Upper lobe of right lung (tissue), 1 donor: ENCODE data around the gene S100A16. TPM values are rescaled to one million over a fixed set of nuclear protein-coding genes. Genes with fewer than 3 reads are reported as not detected.
A peak's percentile ranks its signal among the peaks of the same experiment; 100 is the strongest.

Experiments
- ATAC-seq: fragments of 200-7000 bp; cut with Tn5 transposase; one replicate; pipeline ENCODE4 v1.9.1; 2020; ENCODE audit warnings: mild to moderate bottlenecking, moderate library complexity
- DNase-seq: peaks from one replicate; pipeline ENCODE4 v3.0.0-alpha.2; 2020
- H3K27ac ChIP-seq: fragments of 200-600 bp; one replicate; pipeline ENCODE4 v1.8.0; 2022
- H3K27me3 ChIP-seq: fragments of 200-600 bp; one replicate; pipeline ENCODE4 v1.8.0; 2022; ENCODE audit warnings: mild to moderate bottlenecking
- H3K36me3 ChIP-seq: fragments of 200-600 bp; one replicate; pipeline ENCODE4 v1.8.0; 2022
- H3K4me1 ChIP-seq: fragments of 200-600 bp; one replicate; pipeline ENCODE4 v1.8.0; 2022
- H3K4me3 ChIP-seq: fragments of 200-600 bp; one replicate; pipeline ENCODE4 v1.8.0; 2022; ENCODE audit warnings: mild to moderate bottlenecking
- H3K9me3 ChIP-seq: fragments of 200-600 bp; one replicate; pipeline ENCODE4 v1.8.0; 2022
- intact Hi-C: fragments of 100-400 bp; cut with DNase I; formaldehyde crosslinking; loops from one replicate; pipeline ENCODE4 v1.11.0; 2022
- total RNA-seq: library from RNA; stranded (reverse); fragmentation: NEBNext Ultra II Directional; extraction: Animal tissue kit (Norgen Biotek cat#: 25700); gene quantifications from one replicate; pipeline ENCODE4 v1.2.1, GENCODE V29; 2021
- TF ChIP-seq, protein P1 (sequence below): fragments of 200-600 bp; IDR thresholded peaks from one replicate; pipeline ENCODE4 v1.8.0; 2022; ENCODE audit warnings: antibody characterized with exemption
- donor health status: DM: no; HTN: yes; CAD: no; lungs with severe emphysema.

S100A16 gene
- total RNA-seq, 1 donor from 2014 or later: 69.6 TPM

DNA sequence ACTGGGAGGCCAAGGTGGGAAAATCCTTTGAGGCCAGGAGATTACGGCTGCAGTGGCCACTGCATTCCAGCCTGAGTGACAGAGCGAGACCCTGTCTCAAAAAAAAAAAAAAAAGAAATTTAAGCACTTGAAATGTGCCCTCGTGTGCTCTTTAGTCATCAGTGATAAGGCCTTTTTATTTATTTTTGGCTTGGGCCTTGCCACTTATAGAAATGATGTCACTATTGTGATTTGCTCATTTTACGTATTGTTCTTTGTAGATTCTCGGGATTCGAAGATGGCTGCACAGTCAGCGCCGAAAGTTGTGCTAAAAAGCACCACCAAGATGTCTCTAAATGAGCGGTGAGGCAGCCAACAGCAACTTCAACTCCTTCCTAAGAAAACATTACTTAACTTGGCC lies 23.4 kb upstream of the S100A16 start:
- TF ChIP-seq, protein P1, sequence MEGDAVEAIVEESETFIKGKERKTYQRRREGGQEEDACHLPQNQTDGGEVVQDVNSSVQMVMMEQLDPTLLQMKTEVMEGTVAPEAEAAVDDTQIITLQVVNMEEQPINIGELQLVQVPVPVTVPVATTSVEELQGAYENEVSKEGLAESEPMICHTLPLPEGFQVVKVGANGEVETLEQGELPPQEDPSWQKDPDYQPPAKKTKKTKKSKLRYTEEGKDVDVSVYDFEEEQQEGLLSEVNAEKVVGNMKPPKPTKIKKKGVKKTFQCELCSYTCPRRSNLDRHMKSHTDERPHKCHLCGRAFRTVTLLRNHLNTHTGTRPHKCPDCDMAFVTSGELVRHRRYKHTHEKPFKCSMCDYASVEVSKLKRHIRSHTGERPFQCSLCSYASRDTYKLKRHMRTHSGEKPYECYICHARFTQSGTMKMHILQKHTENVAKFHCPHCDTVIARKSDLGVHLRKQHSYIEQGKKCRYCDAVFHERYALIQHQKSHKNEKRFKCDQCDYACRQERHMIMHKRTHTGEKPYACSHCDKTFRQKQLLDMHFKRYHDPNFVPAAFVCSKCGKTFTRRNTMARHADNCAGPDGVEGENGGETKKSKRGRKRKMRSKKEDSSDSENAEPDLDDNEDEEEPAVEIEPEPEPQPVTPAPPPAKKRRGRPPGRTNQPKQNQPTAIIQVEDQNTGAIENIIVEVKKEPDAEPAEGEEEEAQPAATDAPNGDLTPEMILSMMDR: no peak
- intact Hi-C loops: no loop called here
- H3K27me3 ChIP-seq: no peaks in the 10 kb centered on the region
- H3K9me3 ChIP-seq: no peaks in the 10 kb centered on the region
- peaks cover 54% of the 10 kb centered on the region for H3K36me3 ChIP-seq
- no peak for ATAC-seq
- no peak overlapping the region for H3K4me3 ChIP-seq
- H3K27ac ChIP-seq: no peak overlapping the region
- peak; percentile 2 for DNase-seq
- peaks cover 30% of the 10 kb centered on the region for H3K4me1 ChIP-seq

- Histone ChIP-seq H3K27ac (no peak overlapping the region), H3K4me1 (peaks cover 30% of the 10 kb centered on the region), H3K36me3 (peaks cover 50% of the 10 kb centered on the region), H3K4me3 (peak overlapping the region; percentile 77), H3K27me3 (no peaks in the 10 kb centered on the region), H3K9me3 (no peaks in the 10 kb centered on the region)
- TF ChIP-seq, protein P1: no peak
- intact Hi-C loops: no loop called here
- DNase-seq: peak; percentile 30
- no peak for ATAC-seq
These were observed 22.9 kb upstream of the S100A16 start for GRCh38 chr1:153635872-153636271.

DNA sequence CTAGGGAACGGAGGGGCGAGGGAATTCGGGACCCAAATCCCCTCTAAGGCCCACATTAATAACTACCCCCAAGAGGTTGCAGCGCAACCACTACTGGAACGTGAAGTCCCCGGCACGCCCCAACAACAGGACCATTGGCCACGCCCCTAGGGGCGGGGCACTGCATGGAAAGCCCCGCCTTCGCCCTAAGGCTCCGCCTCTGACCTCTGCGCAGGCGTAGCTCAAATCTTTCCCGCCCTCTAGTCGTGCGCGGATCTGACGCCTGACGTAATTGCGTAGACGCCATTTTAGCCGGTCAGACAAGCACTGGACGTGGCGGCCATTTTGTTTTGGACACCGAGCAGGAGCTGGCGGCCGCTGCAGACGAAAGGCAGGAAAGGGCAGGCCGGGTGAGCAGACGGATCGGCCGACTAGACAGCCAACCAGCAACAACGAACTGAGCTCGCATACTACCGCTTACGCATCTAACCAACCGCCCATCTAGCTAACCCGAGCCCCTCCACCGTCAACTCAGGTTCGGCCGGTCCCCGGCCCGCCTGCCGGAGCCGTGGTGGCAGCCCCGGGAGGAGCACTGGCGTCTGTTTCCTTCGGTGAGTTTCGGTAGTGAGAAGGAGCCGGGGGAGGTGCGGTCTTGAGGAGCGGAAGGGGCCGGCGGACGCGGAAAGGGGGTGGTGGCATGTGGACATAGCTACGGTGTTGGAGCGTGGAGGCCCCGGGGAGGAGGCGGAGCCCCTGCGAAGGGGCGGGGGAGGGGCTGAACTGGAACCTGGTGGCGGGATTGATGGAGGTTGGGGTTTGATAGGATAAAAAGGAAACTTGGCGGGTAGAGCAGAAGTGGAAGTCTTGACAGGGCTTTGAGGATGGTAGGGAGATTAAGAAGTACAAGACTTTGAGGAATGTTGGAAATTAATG lies 21.1 kb upstream of the S100A16 start, which contains the start of gene CHTOP:
CHTOP (plus strand) TSS at position 313 of the 912 bp plus-strand sequence. CDS start 2,523 bp downstream, outside the sequence.
- Histone ChIP-seq H3K4me1 (peaks cover 30% of the 10 kb centered on the region), H3K4me3 (peak within 1 kb of the TSS; percentile 77), H3K36me3 (peaks cover 31% of the 10 kb centered on the region), H3K27ac (peak within 1 kb of the TSS; percentile 99), H3K27me3 (no peaks in the 10 kb centered on the region), H3K9me3 (no peaks in the 10 kb centered on the region)
- TF ChIP-seq, protein P1: no peak
- intact Hi-C loops: no loop called here
- DNase-seq (peak; percentile 98), ATAC-seq (peak; percentile 96)

DNA sequence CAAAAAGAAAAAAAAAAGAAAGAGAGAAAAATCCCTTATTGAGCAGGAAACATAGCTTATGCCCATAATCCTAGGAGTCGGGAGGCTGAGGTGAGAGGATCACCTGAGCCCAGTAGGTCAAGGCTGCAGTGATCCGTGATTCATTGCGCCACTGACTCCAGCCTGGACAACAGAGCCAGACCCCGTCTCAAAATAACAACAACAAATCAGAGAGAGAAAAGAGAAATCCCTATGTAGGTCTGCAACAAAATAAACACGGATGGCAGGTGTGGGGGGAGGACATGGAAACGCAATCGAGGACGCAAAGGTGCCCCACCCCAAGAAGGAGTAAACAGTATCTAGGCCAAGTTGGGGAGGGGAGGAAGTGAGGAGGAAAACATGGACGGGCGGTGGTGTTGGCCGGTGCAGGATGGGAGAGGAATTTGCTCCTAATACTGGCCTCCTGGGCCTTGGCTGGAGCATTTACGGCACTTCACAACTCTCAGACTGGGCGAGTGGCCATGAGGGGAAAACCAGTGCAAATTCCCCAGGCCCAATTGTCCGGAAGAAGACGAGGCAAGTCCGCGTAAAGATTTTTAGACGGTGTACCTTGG lies 20.3 kb upstream of the S100A16 start:
- ATAC-seq: peak; percentile 55
- peak overlapping the region; percentile 99 for H3K27ac ChIP-seq
- no peaks in the 10 kb centered on the region for H3K27me3 ChIP-seq
- H3K36me3 ChIP-seq: peaks cover 24% of the 10 kb centered on the region
- H3K9me3 ChIP-seq: no peaks in the 10 kb centered on the region
- peak overlapping the region; percentile 77 for H3K4me3 ChIP-seq
- H3K4me1 ChIP-seq: peaks cover 30% of the 10 kb centered on the region
- intact Hi-C loops: no loop called here
- TF ChIP-seq, protein P1: no peak
- no peak for DNase-seq

DNA sequence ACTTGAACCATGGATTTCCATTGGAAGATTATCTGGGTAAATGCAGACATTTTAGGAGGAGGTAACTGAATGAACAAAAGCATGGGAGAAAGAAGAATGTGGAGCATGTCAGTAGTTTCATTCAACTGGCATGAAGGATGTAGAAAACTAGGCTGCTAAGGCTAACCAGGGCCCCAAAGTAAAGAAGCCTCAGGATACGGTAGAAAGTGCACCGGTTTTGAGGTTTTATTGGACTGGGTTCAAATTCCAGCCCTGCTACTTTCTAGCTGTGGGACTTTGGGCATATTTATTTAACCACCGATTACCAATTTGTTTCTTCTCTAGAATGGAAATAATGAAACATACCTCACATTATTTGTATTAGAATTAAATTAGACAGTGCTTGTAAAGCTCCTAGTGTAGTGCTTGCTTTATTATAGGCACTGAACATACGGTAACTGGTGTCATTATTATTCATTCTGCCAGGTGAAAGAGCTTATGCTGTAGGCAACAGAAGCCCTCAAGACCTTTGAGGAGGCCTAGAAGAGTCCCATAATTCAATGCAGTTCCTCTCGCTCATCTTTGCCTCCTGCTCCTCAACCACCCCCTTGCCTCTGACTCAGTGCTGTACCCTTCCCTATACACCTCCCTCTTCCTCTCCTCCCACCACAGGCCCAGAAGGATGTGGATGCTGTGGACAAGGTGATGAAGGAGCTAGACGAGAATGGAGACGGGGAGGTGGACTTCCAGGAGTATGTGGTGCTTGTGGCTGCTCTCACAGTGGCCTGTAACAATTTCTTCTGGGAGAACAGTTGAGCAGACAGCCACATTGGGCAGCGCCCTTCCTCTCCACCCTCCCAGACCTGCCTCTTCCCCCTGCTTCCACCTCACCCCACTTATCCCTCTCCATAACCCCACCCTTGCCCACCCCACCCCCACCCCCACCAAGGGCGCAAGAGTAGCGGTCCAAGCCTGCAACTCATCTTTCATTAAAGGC lies 18.4 kb upstream of the S100A16 start:
- intact Hi-C loops: no loop called here
- H3K27me3 ChIP-seq: no peaks in the 10 kb centered on the region
- ATAC-seq (no peak), DNase-seq (peak; percentile 40)
- no peak overlapping the region for H3K27ac ChIP-seq
- TF ChIP-seq, protein P1: no peak
- H3K4me3 ChIP-seq: no peak overlapping the region
- H3K36me3 ChIP-seq: peaks cover 5% of the 10 kb centered on the region
- H3K4me1 ChIP-seq: peaks cover 34% of the 10 kb centered on the region
- H3K9me3 ChIP-seq: no peaks in the 10 kb centered on the region
